Neuronal stem cell (in vitro differentiated cells): ENCODE results near the gene RAB5B.

Experiments
- DNase-seq: peaks from one replicate; pipeline ENCODE4 v3.0.0-alpha.2; 2013; ENCODE audit warnings: low spot score
- H2AFZ ChIP-seq: one replicate; pipeline ENCODE4 v1.6.1; 2013; ENCODE audit warnings: mild to moderate bottlenecking, low read length, inconsistent platforms
- H2AK5ac ChIP-seq: 2 replicates; pipeline ENCODE4 v1.6.1; 2013; ENCODE audit warnings: low read depth, mild to moderate bottlenecking, inconsistent platforms, low read length, moderate library complexity, mixed read lengths
- H2BK120ac ChIP-seq: 2 replicates; pipeline ENCODE4 v1.6.1; 2013; ENCODE audit warnings: low read depth, mild to moderate bottlenecking, inconsistent platforms, low read length, moderate library complexity, mixed read lengths
- H2BK12ac ChIP-seq: one replicate; pipeline ENCODE4 v1.6.1; 2013; ENCODE audit warnings: low read length, inconsistent platforms
- H2BK15ac ChIP-seq: 2 replicates; pipeline ENCODE4 v1.6.1; 2013; ENCODE audit warnings: mild to moderate bottlenecking, low read length, inconsistent platforms, mixed read lengths
- H2BK5ac ChIP-seq: one replicate; pipeline ENCODE4 v1.6.1; 2013; ENCODE audit warnings: inconsistent platforms, mild to moderate bottlenecking, low read length, moderate library complexity
- H3K14ac ChIP-seq: one replicate; pipeline ENCODE4 v1.6.1; 2013; ENCODE audit warnings: low read length, inconsistent platforms
- H3K18ac ChIP-seq: 2 replicates; pipeline ENCODE4 v1.6.1; 2013; ENCODE audit warnings: low read length, inconsistent platforms
- H3K23ac ChIP-seq: 2 replicates; pipeline ENCODE4 v1.6.1; 2013; ENCODE audit warnings: low read depth, mild to moderate bottlenecking, mixed read lengths, low read length, inconsistent platforms; ENCODE audit not compliant: poor library complexity
- H3K27ac ChIP-seq: replicated peaks from 3 replicates; pipeline ENCODE4 v1.5.1; 2013; ENCODE audit warnings: low read length, inconsistent platforms
- H3K27me3 ChIP-seq, 3 experiments: 2 replicates each; pipeline ENCODE4 v1.6.1; 2013; ENCODE audit warnings: low read length in 3 of 3, mild to moderate bottlenecking in 2 of 3, inconsistent platforms in 1 of 3, low read depth in 1 of 3, mixed read lengths in 1 of 3, moderate library complexity in 1 of 3; ENCODE audit not compliant: control insufficient read depth in 3 of 3, insufficient read depth in 3 of 3
- H3K36me3 ChIP-seq, 2 donors: replicated peaks in 1 of 2; 2 replicates each; pipeline ENCODE4 v1.6.1; 2013; ENCODE audit warnings: low read length in 2 of 2; ENCODE audit not compliant: control insufficient read depth in 2 of 2, insufficient read depth in 2 of 2
- H3K4ac ChIP-seq: 2 replicates; pipeline ENCODE4 v1.6.1; 2013; ENCODE audit warnings: inconsistent platforms, mild to moderate bottlenecking, low read length, moderate library complexity
- H3K4me1 ChIP-seq, 2 donors: 1 replicate in 1 of 2; 2 replicates in 1 of 2; pipeline ENCODE4 v1.6.1; 2013; ENCODE audit warnings: low read length in 2 of 2, low read depth in 1 of 2; ENCODE audit not compliant: control insufficient read depth in 2 of 2, insufficient read depth in 1 of 2
- H3K4me2 ChIP-seq: one replicate; pipeline ENCODE4 v1.6.1; 2013; ENCODE audit warnings: mild to moderate bottlenecking, low read length, inconsistent platforms; ENCODE audit not compliant: insufficient read depth, poor library complexity, severe bottlenecking
- H3K4me3 ChIP-seq, 2 donors: 2 replicates each; pipeline ENCODE4 v1.5.1; 2013; ENCODE audit warnings: low read length in 2 of 2, mild to moderate bottlenecking in 2 of 2, inconsistent platforms in 1 of 2, moderate library complexity in 1 of 2
- H3K79me1 ChIP-seq: one replicate; pipeline ENCODE4 v1.6.1; 2013; ENCODE audit warnings: low read depth, mild to moderate bottlenecking, inconsistent platforms, low read length, moderate library complexity
- H3K9ac ChIP-seq: one replicate; pipeline ENCODE4 v1.6.1; 2013; ENCODE audit warnings: mild to moderate bottlenecking, low read depth, low read length, inconsistent platforms; ENCODE audit not compliant: poor library complexity
- H3K9me3 ChIP-seq, 2 donors: replicated peaks in 1 of 2; 2 replicates each; pipeline versions ENCODE3 to v1.6.1; 2013; ENCODE audit warnings: low read length in 2 of 2, mild to moderate bottlenecking in 2 of 2, inconsistent platforms in 1 of 2, low read depth in 1 of 2, mixed read lengths in 1 of 2, moderate library complexity in 1 of 2; ENCODE audit not compliant: control insufficient read depth in 2 of 2, insufficient read depth in 1 of 2
- H4K8ac ChIP-seq: one replicate; pipeline ENCODE4 v1.6.1; 2013; ENCODE audit warnings: low read depth, mild to moderate bottlenecking, inconsistent platforms, low read length, moderate library complexity
- H4K91ac ChIP-seq: one replicate; pipeline ENCODE4 v1.6.1; 2013; ENCODE audit warnings: low read length, low read depth, mild to moderate bottlenecking, inconsistent platforms; ENCODE audit not compliant: poor library complexity
- WGBS, 2 donors: extraction: QIAGEN DNeasy Blood & Tissue Kit; methylation state at CpG; one replicate each; pipeline ENCODE4 v1.1.7; 2013; ENCODE audit warnings: missing lambda C conversion rate in 2 of 2, mixed read lengths in 1 of 2; ENCODE audit not compliant: insufficient read length in 2 of 2, insufficient replicate concordance in 1 of 2; ENCODE audit errors: extremely low coverage in 2 of 2; 5-methylcytosine and 5-hydroxymethylcytosine counted together

Gene RAB5B

DNA sequence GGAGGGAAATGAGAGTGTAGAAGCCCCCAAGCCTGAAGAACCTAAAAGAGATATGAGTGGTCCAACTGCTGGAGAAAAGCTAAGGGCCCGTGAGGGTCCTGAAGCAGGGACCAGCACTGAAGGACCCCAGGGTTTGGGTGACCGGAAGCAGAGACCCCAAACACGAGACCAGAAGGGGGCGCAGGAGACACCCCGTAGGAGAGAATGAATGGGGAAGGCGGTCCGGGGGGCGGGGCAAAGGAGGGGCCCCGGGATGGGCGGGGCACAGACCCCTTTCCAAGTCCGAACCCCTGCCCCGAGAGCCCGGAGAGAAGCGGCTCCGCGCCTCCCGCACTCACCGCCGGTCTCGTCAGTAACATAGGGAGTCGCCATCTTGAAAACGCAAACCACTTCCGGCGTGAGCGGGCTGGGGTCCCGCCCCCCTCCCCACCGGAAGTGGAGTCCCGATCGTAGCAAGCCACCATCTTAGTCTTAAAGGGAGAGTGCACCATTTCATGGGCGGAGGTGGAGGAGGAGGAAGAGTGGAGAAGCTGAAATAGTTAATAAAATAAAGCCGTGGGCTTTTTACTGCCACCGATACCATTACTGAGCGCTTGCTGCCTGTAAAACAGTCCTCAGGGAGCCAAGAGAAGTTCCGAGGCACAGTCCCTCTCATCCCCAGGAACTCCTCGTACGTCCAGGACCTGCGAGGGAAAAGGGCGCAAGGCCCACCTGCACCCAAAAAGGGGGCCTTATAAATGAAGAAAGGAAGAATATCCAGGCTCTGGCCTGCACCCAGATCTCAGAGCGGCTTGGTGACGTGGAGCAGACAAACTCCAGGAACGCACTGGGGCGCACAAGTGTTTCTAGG is 46.9 kb upstream of the RAB5B start:
- H3K14ac ChIP-seq = no peak overlapping the region
- H3K18ac ChIP-seq = peak overlapping the region; percentile 98
- H3K79me1 ChIP-seq = peaks cover 2% of the 10 kb centered on the region
- WGBS, 2 donors = no CpG with 5 or more reads among the region's 42 CpGs
- peak overlapping the region; percentile 86 for H2AFZ ChIP-seq
- peaks cover 0 to 7% (median 0%) of the 10 kb centered on the region in 3 experiments for H3K27me3 ChIP-seq
- H2AK5ac ChIP-seq = peak overlapping the region; percentile 96
- H2BK12ac ChIP-seq = peak overlapping the region; percentile 82
- DNase-seq = peak; percentile 86
- H3K23ac ChIP-seq = peak overlapping the region; percentile 97
- H3K9ac ChIP-seq = peak overlapping the region; percentile 96
- H2BK5ac ChIP-seq = peak overlapping the region; percentile 100
- H4K91ac ChIP-seq = no peak overlapping the region
- no peak overlapping the region for H4K8ac ChIP-seq
- peaks cover 12 to 19% of the 10 kb centered on the region in 2 donors for H3K4me1 ChIP-seq
- peaks cover 8 to 40% of the 10 kb centered on the region in 2 donors for H3K36me3 ChIP-seq
- H3K4me3 ChIP-seq = peak overlapping the region; percentile 89 to 94
- no peak overlapping the region for H3K4ac ChIP-seq
- peak overlapping the region; percentile 38 for H2BK120ac ChIP-seq
- H3K4me2 ChIP-seq = peak overlapping the region; percentile 85
- H2BK15ac ChIP-seq = peak overlapping the region; percentile 96
- H3K9me3 ChIP-seq = no peaks in the 10 kb centered on the region
- H3K27ac ChIP-seq = peak overlapping the region; percentile 99

DNA sequence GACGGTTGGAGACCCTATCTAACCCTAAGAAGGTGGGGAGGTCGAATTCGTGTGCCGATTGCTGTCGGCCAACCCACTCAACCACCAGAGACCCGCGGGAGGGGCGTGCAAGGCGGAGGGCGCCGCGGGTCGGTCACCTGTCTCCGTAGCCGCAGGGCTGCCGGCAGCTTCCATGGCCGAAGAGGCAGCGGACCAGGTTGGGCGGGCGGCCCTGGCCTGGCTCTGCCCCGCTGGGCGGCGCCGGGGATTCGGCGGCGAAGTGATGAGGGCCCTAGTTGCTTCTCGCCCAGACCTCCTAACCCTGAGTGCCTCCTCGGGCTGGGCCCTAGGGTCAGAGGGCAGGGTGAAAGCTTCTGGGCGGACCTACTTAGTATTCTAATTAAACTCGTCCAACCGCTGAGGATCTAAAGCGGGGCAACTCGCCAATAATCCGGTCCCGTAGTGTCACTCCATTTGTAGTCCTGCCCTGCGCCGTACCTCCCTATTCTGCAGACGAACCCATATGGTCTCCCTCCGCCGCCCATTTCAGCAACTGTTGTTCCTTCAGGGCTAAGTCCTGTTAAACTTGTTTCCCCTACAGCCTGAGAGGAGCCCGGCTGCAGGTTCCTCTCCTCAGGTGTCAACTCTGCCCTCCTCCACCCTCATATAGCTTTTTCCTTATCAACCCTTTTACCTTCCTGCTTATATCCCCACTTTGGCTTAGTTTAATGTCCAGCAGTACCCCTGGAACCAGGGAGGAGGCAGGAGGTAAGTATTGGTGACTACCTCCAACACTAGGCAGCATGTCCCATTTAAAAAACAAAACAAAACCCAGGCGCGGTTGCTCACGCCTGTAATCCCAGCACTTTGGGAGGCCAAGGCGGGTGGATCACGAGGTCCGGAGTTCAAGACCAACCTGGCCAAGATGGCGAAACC is 46.0 kb upstream of the RAB5B start, which contains the start of gene PYM1:
PYM1 (minus strand) TSS at position 307 of the 915 bp plus-strand sequence; CDS start at position 174, 133 bp downstream.
- Histone ChIP-seq H3K36me3 (peaks cover 5 to 31% of the 10 kb centered on the region in 2 donors), H3K27me3 (peaks cover 4 to 15% (median 9%) of the 10 kb centered on the region in 3 experiments), H2BK12ac (peak within 1 kb of the TSS; percentile 82), H3K23ac (peak within 1 kb of the TSS; percentile 97), H3K14ac (no peak within 1 kb of the TSS), H3K9ac (peak within 1 kb of the TSS; percentile 96), H3K4me3 (peak within 1 kb of the TSS; percentile 89 to 94), H3K27ac (peak within 1 kb of the TSS; percentile 99), H4K8ac (no peak within 1 kb of the TSS), H2BK120ac (peak within 1 kb of the TSS; percentile 38), H3K4me2 (peak within 1 kb of the TSS; percentile 85), H4K91ac (no peak within 1 kb of the TSS), H2BK15ac (peak within 1 kb of the TSS; percentile 96), H3K18ac (peak within 1 kb of the TSS; percentile 98), H2AFZ (peak within 1 kb of the TSS; percentile 86), H3K4ac (no peak within 1 kb of the TSS), H2AK5ac (peak within 1 kb of the TSS; percentile 96), H3K4me1 (peaks cover 14 to 25% of the 10 kb centered on the region in 2 donors), H3K9me3 (no peaks in the 10 kb centered on the region), H3K79me1 (peaks cover 2% of the 10 kb centered on the region), H2BK5ac (peak within 1 kb of the TSS; percentile 100)
- WGBS, 2 donors = no CpG with 5 or more reads among the region's 49 CpGs
- DNase-seq = peak; percentile 76

DNA sequence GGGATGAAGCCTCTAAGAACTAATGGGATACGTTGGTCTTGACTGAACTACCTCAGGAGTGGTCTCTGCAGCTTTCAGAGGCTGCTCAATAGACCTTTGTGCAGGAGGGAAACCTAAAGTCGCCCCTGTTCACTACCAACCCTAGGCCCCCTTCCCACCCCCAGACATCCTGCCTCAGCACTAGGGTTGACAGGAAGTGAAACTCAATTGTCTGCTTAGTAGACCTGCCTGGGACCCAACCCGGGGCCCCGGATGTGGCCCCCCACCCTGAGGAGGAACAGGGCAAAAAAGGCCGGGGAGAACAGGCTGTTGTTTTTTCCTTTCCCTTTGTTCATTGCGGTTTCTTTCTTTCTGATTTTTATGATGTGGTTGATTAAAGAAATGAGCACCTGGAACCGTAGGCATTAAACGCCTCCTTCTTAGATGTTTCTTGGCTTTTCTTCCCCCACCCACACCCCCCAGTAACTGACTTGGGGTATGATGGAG is 44.5 kb upstream of the RAB5B start:
- no peak overlapping the region for H4K91ac ChIP-seq
- H2AFZ ChIP-seq = no peak overlapping the region
- H3K23ac ChIP-seq = no peak overlapping the region
- no peak overlapping the region for H3K14ac ChIP-seq
- peaks cover 4 to 28% (median 20%) of the 10 kb centered on the region in 3 experiments for H3K27me3 ChIP-seq
- no peak overlapping the region for H3K27ac ChIP-seq
- H3K9me3 ChIP-seq = no peaks in the 10 kb centered on the region
- no peak overlapping the region for H3K9ac ChIP-seq
- H3K4me1 ChIP-seq = peaks cover 14 to 25% of the 10 kb centered on the region in 2 donors
- H2AK5ac ChIP-seq = no peak overlapping the region
- no peak overlapping the region for H2BK12ac ChIP-seq
- H2BK15ac ChIP-seq = no peak overlapping the region
- H3K18ac ChIP-seq = no peak overlapping the region
- H4K8ac ChIP-seq = no peak overlapping the region
- H3K4me2 ChIP-seq = no peak overlapping the region
- no peak overlapping the region for H2BK5ac ChIP-seq
- H3K36me3 ChIP-seq = peaks cover 5 to 18% of the 10 kb centered on the region in 2 donors
- no CpG with 5 or more reads among the region's 8 CpGs for WGBS, 2 donors
- H3K4me3 ChIP-seq = no peak overlapping the region
- no peak for DNase-seq
- H3K79me1 ChIP-seq = no peaks in the 10 kb centered on the region
- no peak overlapping the region for H2BK120ac ChIP-seq
- no peak overlapping the region for H3K4ac ChIP-seq
